Hindlimb muscle (tissue), 1 donor: ENCODE data around the gene GJC1. TPM values are rescaled to one million over a fixed set of nuclear protein-coding genes. Genes with fewer than 3 reads are reported as not detected.

Source experiments
- DNase-seq: peaks from one replicate; pipeline ENCODE4 v3.0.0-alpha.2; 2013
- polyA plus RNA-seq: library from polyadenylated mRNA; unstranded; fragments of 120-200 nt; gene quantifications from one replicate; pipeline ENCODE4 v1.2.1, GENCODE V29; 2013; ENCODE audit not compliant: insufficient read length

Gene GJC1
- polyA plus RNA-seq, 1 donor = 24.6 TPM

- DNase-seq = no peak
Measured at GRCh38 chr17:44798356-44798755, 31.7 kb downstream of the GJC1 start.

GRCh38 chr17:44797802-44798201 is 32.3 kb downstream of the GJC1 start:
- no peak for DNase-seq

GRCh38 chr17:44796731-44797130 is 33.4 kb downstream of the GJC1 start:
- no peak for DNase-seq

GRCh38 chr17:44795928-44796327 is 34.2 kb downstream of the GJC1 start:
- DNase-seq = no peak

GRCh38 chr17:44795421-44795820 is 34.7 kb downstream of the GJC1 start:
- DNase-seq = no peak

- no peak for DNase-seq
Measured at GRCh38 chr17:44794851-44795413, 35.2 kb downstream of the GJC1 start.

DNA sequence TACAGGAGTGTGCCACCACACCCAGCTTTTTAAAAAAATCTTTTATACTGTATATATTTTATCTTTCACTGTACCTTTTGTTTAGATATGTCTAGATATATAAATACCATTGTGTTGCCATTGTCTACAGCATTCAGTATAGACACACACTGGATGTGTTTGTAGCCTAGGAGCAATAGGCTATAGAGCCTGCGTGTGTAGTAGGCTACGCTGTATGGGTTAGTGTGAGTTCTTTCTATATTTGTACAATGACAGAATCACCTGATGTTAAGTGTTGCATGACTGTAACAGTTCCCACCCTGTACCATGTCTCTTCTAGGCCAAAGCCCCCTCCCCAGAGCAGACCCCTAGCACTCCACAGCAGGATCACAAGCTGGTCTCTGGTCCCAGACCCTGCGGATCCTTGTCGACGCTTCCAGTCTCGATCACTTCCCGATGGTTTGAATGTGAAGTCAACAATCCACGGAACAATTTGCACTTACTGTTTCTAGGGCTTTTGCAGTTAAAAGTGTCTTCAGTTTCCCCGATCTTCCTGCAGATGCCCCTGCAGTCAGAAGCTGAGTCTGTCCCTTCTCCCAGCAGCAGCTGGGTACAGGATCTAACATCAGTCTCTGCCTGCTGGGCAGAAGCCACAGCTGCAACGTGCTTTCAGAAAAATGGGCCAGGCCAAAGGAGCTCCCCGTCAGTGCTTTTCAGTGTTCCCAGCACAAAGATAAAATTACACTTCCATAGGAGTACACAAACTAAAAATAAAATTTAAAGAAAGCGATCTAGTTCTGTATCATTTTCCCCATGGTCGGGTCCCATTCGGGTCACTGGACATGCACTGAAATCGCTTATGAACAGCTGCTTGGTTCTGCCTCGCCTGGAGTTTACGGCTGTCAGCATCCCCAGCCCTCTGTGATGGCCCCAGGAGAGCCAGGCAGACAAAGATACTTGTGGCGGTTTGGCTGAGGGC is 35.9 kb downstream of the GJC1 start:
- DNase-seq = peak; percentile 56

- DNase-seq = no peak
Measured at GRCh38 chr17:44792276-44792675, 37.8 kb downstream of the GJC1 start.

GRCh38 chr17:44788139-44788538 is 41.9 kb downstream of the GJC1 start:
- DNase-seq = no peak

- no peak for DNase-seq
Measured at GRCh38 chr17:44787271-44787940, 42.7 kb downstream of the GJC1 start.

DNA sequence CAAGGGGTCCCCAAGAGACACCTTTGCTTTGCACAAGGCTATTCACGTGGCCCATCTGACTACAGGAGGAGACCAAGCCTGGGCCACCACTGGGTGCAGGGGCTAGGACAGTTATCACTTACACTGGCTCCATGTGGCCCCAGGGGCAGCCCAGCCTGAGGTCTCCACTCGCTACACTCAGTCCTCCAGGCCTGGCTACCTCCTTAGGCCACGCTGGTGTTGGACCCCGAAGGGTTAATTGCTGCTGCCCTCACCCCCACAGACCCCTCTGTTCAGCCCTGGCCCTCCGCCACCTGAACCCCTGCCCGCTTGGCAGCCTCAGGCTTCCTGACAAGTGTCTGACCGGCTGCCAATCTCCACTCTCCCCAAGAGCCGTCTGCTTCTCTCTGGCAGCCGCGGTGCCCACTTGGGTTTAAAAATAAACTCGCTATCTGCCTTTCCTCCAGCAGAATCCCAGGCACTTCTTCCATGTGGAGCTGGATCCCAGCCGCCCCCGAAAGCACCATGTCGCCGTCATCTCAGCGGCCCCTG is 43.5 kb downstream of the GJC1 start:
- DNase-seq = no peak

DNA sequence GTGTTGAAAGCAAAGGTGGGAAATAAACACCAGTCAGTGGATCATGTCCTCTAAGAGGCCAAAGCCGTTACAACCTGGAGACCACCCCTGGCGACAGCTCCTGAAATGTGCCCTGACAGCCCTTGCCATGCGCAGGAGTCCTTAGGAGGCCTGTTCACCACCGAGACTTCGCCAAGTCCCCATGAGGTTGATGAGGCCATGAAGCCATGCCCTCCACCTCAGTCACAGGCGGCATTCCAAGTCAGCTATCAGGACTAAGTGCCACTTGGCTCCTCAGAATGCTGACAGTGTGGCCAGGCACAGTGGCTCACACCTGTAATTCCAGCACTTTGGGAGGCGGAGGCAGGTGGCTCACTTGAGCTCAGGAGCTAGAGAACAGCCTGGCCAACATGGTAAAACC is 44.2 kb downstream of the GJC1 start:
- no peak for DNase-seq

DNA sequence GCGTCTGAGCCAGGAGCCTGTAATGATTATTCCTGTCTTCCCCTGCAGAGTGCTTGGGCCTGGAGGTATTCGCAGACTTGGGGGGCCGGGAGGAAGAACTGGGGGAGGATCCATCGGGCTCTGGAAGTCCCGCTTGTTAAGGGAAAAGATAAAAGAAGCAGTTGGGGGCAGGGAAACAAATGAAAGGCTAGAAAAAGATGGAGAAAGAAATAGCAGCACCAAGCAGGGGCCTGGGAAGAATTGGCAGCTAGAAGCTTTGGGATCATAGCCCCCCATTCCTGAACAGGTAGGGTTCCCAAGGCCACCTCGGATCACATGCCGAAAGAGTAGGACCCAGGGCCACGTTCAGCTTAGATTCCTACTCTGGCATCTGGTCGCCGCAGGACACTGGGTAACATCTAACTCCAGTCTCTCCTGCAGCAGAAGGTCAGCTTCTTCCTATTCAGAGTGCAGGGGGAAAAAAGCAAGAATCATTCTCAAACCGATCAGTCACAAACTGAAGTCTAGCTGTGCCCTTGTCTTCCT is 47.7 kb downstream of the GJC1 start:
- no peak for DNase-seq

DNA sequence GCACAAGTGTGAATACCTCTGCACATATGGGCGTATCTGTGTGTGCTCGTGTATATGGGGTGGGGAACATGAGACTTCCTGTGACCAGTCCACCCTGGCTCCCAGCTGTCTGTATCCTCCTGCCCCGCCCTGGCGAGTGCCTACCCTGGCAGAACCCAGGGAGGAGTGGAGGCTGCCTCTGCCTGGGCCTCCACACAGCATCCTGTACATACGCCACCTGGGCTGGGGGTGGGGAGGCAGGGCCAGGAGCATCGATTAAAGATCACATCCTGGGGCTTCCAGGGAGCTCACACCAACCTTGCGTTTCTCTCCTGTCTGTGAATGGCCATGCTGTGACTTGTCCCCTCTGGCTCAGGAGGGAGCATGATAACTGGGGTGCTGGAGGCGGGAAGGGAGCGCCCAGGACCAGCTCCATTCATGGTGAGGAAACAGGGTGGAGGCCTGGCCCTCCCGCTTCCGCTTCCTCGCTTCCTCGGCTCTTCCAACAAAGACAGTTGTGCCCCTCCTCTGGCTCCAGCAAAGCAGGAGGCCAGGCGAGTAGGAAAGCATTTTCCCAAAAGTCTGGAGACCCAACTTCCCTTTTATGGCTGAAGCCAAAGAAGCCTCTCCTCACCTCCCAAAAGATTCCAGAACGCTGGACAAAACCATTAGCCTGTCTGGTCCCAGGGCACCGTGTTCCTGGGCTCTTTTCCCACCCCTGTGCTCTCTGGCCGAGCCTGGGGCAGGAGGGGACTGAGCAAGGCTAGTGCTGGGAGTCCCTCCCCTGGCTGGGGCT is 48.3 kb downstream of the GJC1 start:
- peak; percentile 77 for DNase-seq

DNA sequence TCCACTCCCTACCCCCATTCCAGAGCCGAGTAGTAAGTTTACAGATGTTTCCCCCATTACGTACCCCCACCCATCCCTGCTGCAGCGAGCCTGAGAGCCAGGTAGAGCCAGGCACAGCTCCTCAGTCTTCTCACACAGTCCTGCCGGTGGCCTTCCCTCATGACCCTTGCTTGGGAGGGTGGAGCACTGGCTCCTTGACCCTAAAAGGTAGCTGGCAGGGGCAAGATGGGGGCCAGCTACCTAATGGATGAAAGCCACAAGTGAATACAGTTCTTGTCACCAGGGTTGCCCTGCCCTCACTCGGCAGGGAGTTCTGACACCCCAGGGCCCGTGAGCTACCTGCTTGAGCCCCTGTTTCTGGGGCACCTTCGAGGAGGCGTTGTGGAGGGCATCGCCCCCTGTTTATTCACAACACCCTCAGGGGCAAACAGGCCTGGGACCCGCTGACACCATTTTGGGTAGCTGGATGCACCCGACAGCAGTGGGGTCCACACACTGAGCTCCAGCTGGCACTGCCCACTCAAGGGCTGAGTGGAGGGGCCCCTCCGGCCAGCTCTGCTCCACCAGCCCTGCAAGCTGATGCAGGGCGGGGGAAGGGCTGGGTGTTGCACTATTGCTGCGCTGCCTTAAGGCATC is 49.1 kb downstream of the GJC1 start:
- no peak for DNase-seq

DNA sequence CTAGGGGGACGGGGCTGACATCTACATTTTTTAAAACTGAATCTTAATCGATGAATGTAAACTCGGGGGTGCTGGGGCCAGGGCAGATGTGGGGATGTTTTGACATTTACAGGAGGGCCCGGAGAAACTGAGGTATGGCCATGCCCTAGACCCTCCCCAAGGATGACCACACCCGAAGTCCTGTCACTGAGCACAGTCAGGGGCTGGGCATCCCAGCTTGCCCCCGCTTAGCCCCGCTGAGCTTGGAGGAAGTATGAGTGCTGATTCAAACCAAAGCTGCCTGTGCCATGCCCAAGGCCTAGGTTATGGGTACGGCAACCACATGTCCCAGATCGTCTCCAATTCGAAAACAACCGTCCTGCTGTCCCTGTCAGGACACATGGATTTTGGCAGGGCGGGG is 49.9 kb downstream of the GJC1 start:
- no peak for DNase-seq

GRCh38 chr17:44779211-44780025 is 50.7 kb downstream of the GJC1 start:
- DNase-seq = peak; percentile 86

- no peak for DNase-seq
Measured at GRCh38 chr17:44778656-44779210, 51.4 kb downstream of the GJC1 start.

DNA sequence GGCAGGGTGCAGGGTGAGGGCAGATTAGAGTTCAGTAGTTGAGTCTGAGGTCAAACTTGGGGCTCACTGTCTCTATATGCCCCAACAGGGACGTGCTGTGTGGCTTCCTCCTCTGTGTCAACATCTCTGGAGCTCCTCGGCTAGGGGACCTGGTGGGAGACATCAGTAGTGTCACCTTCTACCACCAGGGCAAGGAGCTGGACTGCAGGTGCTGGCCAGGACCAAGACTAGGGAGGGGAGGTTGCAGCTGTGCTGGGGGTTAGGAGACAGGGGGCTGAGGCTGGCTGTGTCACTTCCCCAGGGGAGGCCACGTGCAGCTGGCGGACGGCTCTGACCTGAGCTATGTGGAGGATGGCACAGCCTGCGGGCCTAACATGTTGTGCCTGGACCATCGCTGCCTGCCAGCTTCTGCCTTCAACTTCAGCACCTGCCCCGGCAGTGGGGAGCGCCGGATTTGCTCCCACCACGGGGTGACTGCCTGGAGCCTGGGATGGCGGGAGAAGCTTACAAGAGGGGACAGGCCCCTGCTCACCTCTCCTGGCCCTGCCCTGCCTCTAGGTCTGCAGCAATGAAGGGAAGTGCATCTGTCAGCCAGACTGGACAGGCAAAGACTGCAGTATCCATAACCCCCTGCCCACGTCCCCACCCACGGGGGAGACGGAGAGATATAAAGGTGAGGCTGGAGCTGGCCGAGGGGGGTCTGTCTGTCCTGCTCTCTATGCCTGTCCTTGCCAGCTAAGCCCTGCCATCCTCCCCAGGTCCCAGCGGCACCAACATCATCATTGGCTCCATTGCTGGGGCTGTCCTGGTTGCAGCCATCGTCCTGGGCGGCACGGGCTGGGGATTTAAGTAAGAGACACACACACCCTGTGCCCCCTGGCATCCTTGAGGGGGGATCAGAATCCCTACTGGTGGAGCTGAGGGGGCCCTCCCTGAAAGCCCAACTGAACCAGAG is 52.4 kb downstream of the GJC1 start:
- no peak for DNase-seq
